Fibroblast of lung (primary cell): Measurements from ENCODE around the gene AADACL3. TPM values are rescaled to one million over a fixed set of nuclear protein-coding genes. Genes with fewer than 3 reads are reported as not detected.

ENCODE experiments used
- DNase-seq, 2 donors: peaks; one replicate each; pipeline versions ENCODE4 v3.0.0 to v3.0.0-alpha.2; 2010; ENCODE audit warnings: low read depth in 2 of 2
- H2AFZ ChIP-seq: 2 replicates; pipeline ENCODE4 v1.5.1; 2012; ENCODE audit warnings: low read length, control low read depth, inconsistent platforms
- H3K27ac ChIP-seq: 2 replicates; pipeline ENCODE4 v1.5.1; 2011; ENCODE audit warnings: low read length, control low read depth; ENCODE audit not compliant: insufficient read depth
- H3K27me3 ChIP-seq: 2 replicates; pipeline ENCODE4 v1.5.1; 2011; ENCODE audit warnings: mild to moderate bottlenecking, low read length; ENCODE audit not compliant: control insufficient read depth, insufficient read depth
- H3K36me3 ChIP-seq: 2 replicates; pipeline ENCODE4 v1.5.1; 2011; ENCODE audit warnings: low read length; ENCODE audit not compliant: control insufficient read depth, insufficient read depth
- H3K4me1 ChIP-seq: 2 replicates; pipeline ENCODE4 v1.5.1; 2011; ENCODE audit warnings: low read length; ENCODE audit not compliant: control insufficient read depth, insufficient read depth; ENCODE audit errors: extremely low read depth
- H3K4me2 ChIP-seq: 2 replicates; pipeline ENCODE4 v1.5.1; 2011; ENCODE audit warnings: low read length, control low read depth; ENCODE audit not compliant: insufficient read depth; ENCODE audit errors: extremely low read depth
- H3K4me3 ChIP-seq, 4 experiments: fragments of 200-600 bp in 1 of 4; sonication (generic) in 1 of 4; replicated peaks in 1 of 4; 2 replicates each; pipeline ENCODE4 v1.5.1; 2011 to 2016; ENCODE audit warnings: low read length in 4 of 4, low read depth in 3 of 4, mild to moderate bottlenecking in 3 of 4, control low read depth in 2 of 4, inconsistent platforms in 1 of 4, mixed read lengths in 1 of 4; ENCODE audit not compliant: insufficient read depth in 1 of 4; ENCODE audit errors: control extremely low read depth in 1 of 4
- H3K79me2 ChIP-seq: 2 replicates; pipeline ENCODE4 v1.5.1; 2012; ENCODE audit warnings: mild to moderate bottlenecking, low read length, inconsistent platforms; ENCODE audit not compliant: control insufficient read depth, insufficient read depth
- H3K9ac ChIP-seq: 2 replicates; pipeline ENCODE4 v1.5.1; 2011; ENCODE audit warnings: mild to moderate bottlenecking, low read length, control low read depth; ENCODE audit not compliant: insufficient read depth
- H3K9me3 ChIP-seq: 2 replicates; pipeline ENCODE4 v1.5.1; 2012; ENCODE audit warnings: low read depth, low read length; ENCODE audit not compliant: control insufficient read depth, insufficient read depth
- H4K20me1 ChIP-seq: 2 replicates; pipeline ENCODE4 v1.5.1; 2011; ENCODE audit warnings: low read length; ENCODE audit not compliant: control insufficient read depth, insufficient read depth; ENCODE audit errors: extremely low read depth
- CTCF ChIP-seq, 2 donors: IDR thresholded peaks in 1 of 2; conservative IDR thresholded peaks in 1 of 2; 1 replicate in 1 of 2; 2 replicates in 1 of 2; pipeline ENCODE4 v1.5.1; 2011 to 2012; ENCODE audit warnings: low read length in 2 of 2, control low read depth in 1 of 2, inconsistent platforms in 1 of 2, low read depth in 1 of 2, mild to moderate bottlenecking in 1 of 2
- EZH2 ChIP-seq: IDR thresholded peaks from 2 replicates; pipeline ENCODE4 v1.5.1; 2012; ENCODE audit warnings: low read length, control low read depth, mild to moderate bottlenecking; ENCODE audit errors: missing control alignments
- polyA plus RNA-seq, 2 donors: library from polyadenylated mRNA; depleted of rRNA in 1 of 2; stranded (reverse) in 1 of 2; unstranded in 1 of 2; fragments of >200 nt; gene quantifications; 2 replicates each; pipeline ENCODE4 v1.2.1, GENCODE V29; 2011 to 2012; ENCODE audit warnings: missing spikeins in 1 of 2
- total RNA-seq: library from RNA; depleted of rRNA; stranded (reverse); fragments of >200 nt; gene quantifications from 2 replicates; pipeline ENCODE4 v1.2.1, GENCODE V29; 2014

AADACL3 gene
- total and polyA plus RNA-seq, 2 donors (not counting 1 experiment from before 2014, with no cell fraction given), result not detected

- no peaks in the 10 kb centered on the region for H3K4me1 ChIP-seq
- H3K36me3 ChIP-seq, result no peaks in the 10 kb centered on the region
- H3K9ac ChIP-seq, result no peak overlapping the region
- H3K27ac ChIP-seq, result no peak overlapping the region
- DNase-seq, result no peak
- no peak overlapping the region for H3K4me2 ChIP-seq
- H3K79me2 ChIP-seq, result no peaks in the 10 kb centered on the region
- no peaks in the 10 kb centered on the region for H3K9me3 ChIP-seq
- no peaks in the 10 kb centered on the region for H3K27me3 ChIP-seq
- no peak overlapping the region for H2AFZ ChIP-seq
- no peaks in the 10 kb centered on the region for H4K20me1 ChIP-seq
- TF ChIP-seq EZH2 (no peak), CTCF (conservative IDR thresholded peaks at IDR 0.05 in 1 of 2, IDR thresholded peaks at IDR 0.05 in 1 of 2; ENCODE audit: low read depth in 1 of 2, low read length in 2 of 2) (no peak)
- H3K4me3 ChIP-seq, result no peak overlapping the region
Observed at GRCh38 chr1:12717301-12717838, 1.5 kb downstream of the AADACL3 start.

- TF ChIP-seq EZH2, result no peak
- no peak for TF ChIP-seq CTCF (conservative IDR thresholded peaks at IDR 0.05 in 1 of 2, IDR thresholded peaks at IDR 0.05 in 1 of 2; ENCODE audit: low read depth in 1 of 2, low read length in 2 of 2)
Observed at GRCh38 chr1:12722626-12723025, 6.7 kb downstream of the AADACL3 start.

GRCh38 chr1:12728391-12728790 lies 12.5 kb downstream of the AADACL3 start:
- no peak for DNase-seq
- no peak overlapping the region for H3K4me2 ChIP-seq
- H3K36me3 ChIP-seq, result no peaks in the 10 kb centered on the region
- TF ChIP-seq CTCF (conservative IDR thresholded peaks at IDR 0.05 in 1 of 2, IDR thresholded peaks at IDR 0.05 in 1 of 2; ENCODE audit: low read depth in 1 of 2, low read length in 2 of 2), result no peak
- no peak for TF ChIP-seq EZH2
- H3K9ac ChIP-seq, result no peak overlapping the region
- no peaks in the 10 kb centered on the region for H3K27me3 ChIP-seq
- H3K79me2 ChIP-seq, result no peaks in the 10 kb centered on the region
- no peak overlapping the region for H2AFZ ChIP-seq
- no peaks in the 10 kb centered on the region for H3K4me1 ChIP-seq
- H4K20me1 ChIP-seq, result no peaks in the 10 kb centered on the region
- H3K4me3 ChIP-seq, result no peak overlapping the region
- H3K27ac ChIP-seq, result no peak overlapping the region
- no peaks in the 10 kb centered on the region for H3K9me3 ChIP-seq

More at GRCh38 chr1:12722626-12723025, 6.7 kb downstream of the AADACL3 start:
- no peak overlapping the region for H3K9ac ChIP-seq
- no peak overlapping the region for H3K4me3 ChIP-seq
- no peaks in the 10 kb centered on the region for H3K79me2 ChIP-seq
- H3K27me3 ChIP-seq, result no peaks in the 10 kb centered on the region
- H3K4me2 ChIP-seq, result no peak overlapping the region
- no peak overlapping the region for H3K27ac ChIP-seq
- no peaks in the 10 kb centered on the region for H4K20me1 ChIP-seq
- H3K4me1 ChIP-seq, result no peaks in the 10 kb centered on the region
- no peaks in the 10 kb centered on the region for H3K36me3 ChIP-seq
- H3K9me3 ChIP-seq, result no peaks in the 10 kb centered on the region
- no peak overlapping the region for H2AFZ ChIP-seq
- no peak for DNase-seq
